ENCODE data around the gene RAD9A.

Gene RAD9A

GRCh38 chr11:67349457-67349856, 42.3 kb upstream of the RAD9A start:
- no peak for TF ChIP-seq CTCF (IDR thresholded peaks at IDR 0.05; ENCODE audit: low read depth, low read length)
- no peak overlapping the region for H3K4me3 ChIP-seq (ENCODE audit: low read depth, low read length)

GRCh38 chr11:67349928-67350465, 41.8 kb upstream of the RAD9A start:
- TF ChIP-seq CTCF (IDR thresholded peaks at IDR 0.05; ENCODE audit: low read depth, low read length) = no peak
- H3K4me3 ChIP-seq (ENCODE audit: low read depth, low read length) = no peak overlapping the region

GRCh38 chr11:67351275-67352005, 40.3 kb upstream of the RAD9A start:
- H3K4me3 ChIP-seq (ENCODE audit: low read depth, low read length) = no peak overlapping the region

GRCh38 chr11:67352546-67353316, 39.1 kb upstream of the RAD9A start:
- peak overlapping the region; percentile 82 for H3K4me3 ChIP-seq (ENCODE audit: low read depth, low read length)
- no peak for TF ChIP-seq CTCF (IDR thresholded peaks at IDR 0.05; ENCODE audit: low read depth, low read length)

More at GRCh38 chr11:67351275-67352005, 40.3 kb upstream of the RAD9A start:
- peak; percentile 88 for TF ChIP-seq CTCF (IDR thresholded peaks at IDR 0.05; ENCODE audit: low read depth, low read length)

GRCh38 chr11:67353317-67354074, 38.3 kb upstream of the RAD9A start, which contains the start of gene POLD4:
TSS of gene POLD4 (minus strand) at chr11:67353546. CDS start at chr11:67353399, 147 bp downstream.
- peak within 1 kb of the TSS; percentile 82 for H3K4me3 ChIP-seq (ENCODE audit: low read depth, low read length)
- TF ChIP-seq CTCF (IDR thresholded peaks at IDR 0.05; ENCODE audit: low read depth, low read length) = no peak

GRCh38 chr11:67354075-67355022, 37.4 kb upstream of the RAD9A start:
- peak overlapping the region; percentile 82 for H3K4me3 ChIP-seq (ENCODE audit: low read depth, low read length)
- TF ChIP-seq CTCF (IDR thresholded peaks at IDR 0.05; ENCODE audit: low read depth, low read length) = no peak
